ENCODE measurements around the gene LRG1. TPM values are rescaled to one million over a fixed set of nuclear protein-coding genes. Genes with fewer than 3 reads are reported as not detected.

LRG1 gene
- total and polyA plus RNA-seq, 7 donors, result 0.36 to 21.0 (median 2.4) TPM; not detected in 1

GRCh38 chr19:4570916-4571304 is 31.1 kb upstream of the LRG1 start:
- DNase-seq, result no peak
- Histone ChIP-seq H3K27me3 (peaks cover 3 to 27% (median 19%) of the 10 kb centered on the region in 3 donors), H3K4me1 (no peaks in the 10 kb centered on the region), H3K4me3 (no peak overlapping the region), H3K9me3 (no peaks in the 10 kb centered on the region), H3K27ac (no peak overlapping the region), H3K36me3 (no peaks in the 10 kb centered on the region)
- TF ChIP-seq CTCF (IDR thresholded peaks at IDR 0.05) (no peak), POLR2AphosphoS5 (IDR thresholded peaks at IDR 0.05) (no peak), POLR2A (IDR thresholded peaks at IDR 0.05) (no peak), EP300 (IDR thresholded peaks at IDR 0.05) (no peak)
- WGBS, 2 donors, result 77 to 82% methylated on average over 5 of the region's 5 CpGs
- intact Hi-C loops (cut with DNase I), result no loop called here

GRCh38 chr19:4570402-4570801 is 30.6 kb upstream of the LRG1 start:
- DNase-seq, result no peak
- TF ChIP-seq CTCF (IDR thresholded peaks at IDR 0.05) (no peak), EP300 (IDR thresholded peaks at IDR 0.05) (no peak), POLR2AphosphoS5 (IDR thresholded peaks at IDR 0.05) (no peak), POLR2A (IDR thresholded peaks at IDR 0.05) (no peak)
- intact Hi-C loops (cut with DNase I), result no loop called here

GRCh38 chr19:4568886-4569285 is 29.1 kb upstream of the LRG1 start:
- H3K4me3 ChIP-seq, result no peak overlapping the region
- no peak overlapping the region for H3K27ac ChIP-seq
- H3K4me1 ChIP-seq, result no peaks in the 10 kb centered on the region
- H3K9me3 ChIP-seq, result no peaks in the 10 kb centered on the region
- TF ChIP-seq POLR2A (IDR thresholded peaks at IDR 0.05), result no peak
- TF ChIP-seq CTCF (IDR thresholded peaks at IDR 0.05), result no peak
- TF ChIP-seq POLR2AphosphoS5 (IDR thresholded peaks at IDR 0.05), result no peak
- TF ChIP-seq EP300 (IDR thresholded peaks at IDR 0.05), result no peak
- no peaks in the 10 kb centered on the region for H3K36me3 ChIP-seq
- peaks cover 0 to 7% (median 0%) of the 10 kb centered on the region in 3 donors for H3K27me3 ChIP-seq
- 71% methylated on average over 7 of the region's 7 CpGs for WGBS, 2 donors
- DNase-seq, result no peak
- intact Hi-C loops (cut with DNase I), result no loop called here

More at GRCh38 chr19:4570402-4570801, 30.6 kb upstream of the LRG1 start:
- Histone ChIP-seq H3K4me3 (no peak overlapping the region), H3K4me1 (no peaks in the 10 kb centered on the region), H3K36me3 (no peaks in the 10 kb centered on the region), H3K27me3 (peaks cover 3 to 21% (median 14%) of the 10 kb centered on the region in 3 donors), H3K27ac (no peak overlapping the region), H3K9me3 (no peaks in the 10 kb centered on the region)
- WGBS, 2 donors, result 75 to 82% methylated on average over 11 of the region's 11 CpGs

- intact Hi-C loops (cut with DNase I), result no loop called here
- no peak for DNase-seq
- no peak overlapping the region for H3K4me3 ChIP-seq
- no peaks in the 10 kb centered on the region for H3K9me3 ChIP-seq
- H3K27me3 ChIP-seq, result peaks cover 0 to 2% (median 0%) of the 10 kb centered on the region in 3 donors
- H3K4me1 ChIP-seq, result no peaks in the 10 kb centered on the region
- 24 to 49% methylated on average over 14 of the region's 14 CpGs for WGBS, 2 donors
- H3K36me3 ChIP-seq, result no peaks in the 10 kb centered on the region
- TF ChIP-seq POLR2A (IDR thresholded peaks at IDR 0.05) (no peak), POLR2AphosphoS5 (IDR thresholded peaks at IDR 0.05) (no peak), EP300 (IDR thresholded peaks at IDR 0.05) (no peak), CTCF (IDR thresholded peaks at IDR 0.05) (peak; percentile 31 to 72 (median 49))
- peak overlapping the region in 1 of 4 donors; percentile 27 for H3K27ac ChIP-seq
Measured at GRCh38 chr19:4567584-4568071, 27.8 kb upstream of the LRG1 start.
